SKM-1 (cell line): ENCODE data around the gene C21orf91.

Experiments
- DNase-seq: peaks from one replicate; lab custom pipeline; 2025; ENCODE audit not compliant: unreplicated experiment; lab: John Stamatoyannopoulos, UW

Gene C21orf91

DNA sequence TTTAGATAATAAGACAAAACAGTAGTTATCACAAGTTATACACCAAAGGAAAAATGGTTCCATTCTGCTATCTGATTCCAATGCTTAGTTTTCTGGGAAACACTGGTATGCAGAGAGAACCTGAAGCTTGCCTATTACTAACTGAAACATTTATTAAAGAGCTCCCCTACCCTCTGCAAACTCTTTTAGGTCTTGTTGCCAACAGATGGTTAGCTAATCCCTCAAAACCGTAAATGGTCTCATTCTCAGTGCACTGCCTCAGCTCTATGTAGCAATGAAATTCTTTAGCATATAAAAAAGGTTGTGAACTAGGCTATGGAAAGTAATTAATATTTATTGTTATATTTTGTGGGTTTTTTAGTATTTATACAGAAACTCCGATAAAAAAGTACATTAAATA lies 20.4 kb downstream of the C21orf91 start:
- DNase-seq: no peak

DNA sequence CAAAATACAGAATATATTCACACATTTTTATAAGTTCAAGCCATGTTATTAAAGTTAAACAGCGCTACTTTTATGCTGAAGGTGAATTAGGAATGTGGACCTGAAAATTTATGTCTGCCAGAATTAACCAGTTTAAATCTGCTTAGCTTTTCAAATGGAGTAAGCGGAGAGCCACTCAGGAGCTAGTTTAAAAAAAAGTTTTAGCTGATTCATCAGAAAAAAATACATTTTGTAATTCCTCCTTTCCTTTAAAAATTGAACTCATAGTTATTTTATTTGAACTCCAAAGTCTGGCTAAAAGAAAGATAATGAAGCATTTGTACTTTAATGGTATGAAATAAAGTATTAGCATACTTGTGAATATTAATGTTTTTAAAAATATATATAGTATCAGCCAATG lies 21.2 kb downstream of the C21orf91 start:
- no peak for DNase-seq

DNA sequence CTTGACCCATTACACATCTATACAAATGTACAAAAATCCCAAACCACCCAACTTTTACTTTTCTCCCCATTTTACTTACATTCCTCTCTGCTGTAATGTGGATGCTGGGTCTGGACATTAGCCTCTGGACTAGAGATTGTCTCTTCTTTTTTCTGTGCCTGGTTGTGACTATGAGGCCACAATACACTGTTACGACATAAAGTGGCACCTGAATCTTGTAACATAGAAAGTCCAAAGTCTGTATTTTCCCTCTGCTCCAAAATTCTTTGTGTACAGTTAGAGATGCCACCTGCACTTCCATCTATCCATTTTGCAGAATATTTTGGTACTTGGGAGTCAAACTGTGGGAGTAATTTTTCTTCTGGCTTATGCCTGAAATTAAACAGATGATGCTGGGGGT lies 22.7 kb downstream of the C21orf91 start:
- no peak for DNase-seq

DNA sequence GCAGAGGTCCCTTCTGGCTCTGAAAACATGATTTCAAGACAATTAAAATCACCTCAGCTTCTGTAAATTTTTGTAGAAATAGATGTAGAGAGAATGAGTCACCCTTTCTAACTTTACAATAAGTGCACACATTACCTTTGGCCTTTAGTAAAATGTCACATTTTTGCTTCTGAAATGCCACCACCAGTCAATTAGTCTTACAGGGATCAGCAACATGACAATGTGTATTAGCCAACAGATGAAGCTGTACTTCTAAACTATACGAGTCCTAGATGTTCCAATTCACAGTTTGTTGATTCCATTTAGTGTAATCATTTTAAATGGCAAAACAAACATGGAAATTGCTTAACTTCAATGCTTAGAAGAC lies 23.1 kb downstream of the C21orf91 start:
- no peak for DNase-seq

DNA sequence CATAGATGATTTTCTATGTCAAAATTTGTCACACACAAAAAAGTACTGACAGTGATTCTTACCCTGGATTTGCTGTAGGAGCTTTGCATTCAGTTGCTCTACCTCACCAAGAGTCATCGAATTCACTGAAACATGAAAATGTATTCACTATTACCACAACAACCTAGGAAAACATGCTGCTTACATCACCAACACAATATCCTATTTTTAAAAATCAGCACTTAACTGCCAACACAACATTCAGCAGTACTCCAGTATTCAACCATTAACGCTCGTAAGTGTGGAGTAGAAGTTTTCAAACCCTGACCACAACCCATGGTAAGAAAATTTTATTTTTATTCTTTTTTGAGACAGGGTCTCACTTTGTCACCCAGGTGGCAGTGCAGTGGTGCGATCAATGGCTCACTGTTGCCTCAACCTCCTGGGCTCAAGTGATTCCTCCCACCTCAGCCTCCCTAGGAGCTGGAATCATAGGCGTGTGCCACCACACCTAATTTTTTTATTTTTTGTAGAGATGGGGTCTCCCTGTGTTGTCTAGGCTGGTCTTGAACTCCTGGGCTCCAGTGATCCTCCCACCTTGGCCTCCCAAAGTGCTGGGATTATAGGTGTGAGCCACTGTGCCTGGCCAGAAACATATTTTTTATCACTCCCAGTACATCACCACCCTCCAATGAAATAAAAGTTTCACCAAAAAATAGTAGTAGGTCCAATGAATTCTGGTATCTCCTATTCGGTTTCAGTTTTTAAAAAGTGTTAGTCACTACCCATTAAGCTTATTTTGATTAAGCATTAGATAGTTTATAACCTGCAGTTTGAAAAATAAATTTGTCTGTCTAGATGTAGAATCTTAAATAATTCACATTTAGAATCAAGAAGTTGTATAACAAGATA lies 23.8 kb downstream of the C21orf91 start:
- no peak for DNase-seq

DNA sequence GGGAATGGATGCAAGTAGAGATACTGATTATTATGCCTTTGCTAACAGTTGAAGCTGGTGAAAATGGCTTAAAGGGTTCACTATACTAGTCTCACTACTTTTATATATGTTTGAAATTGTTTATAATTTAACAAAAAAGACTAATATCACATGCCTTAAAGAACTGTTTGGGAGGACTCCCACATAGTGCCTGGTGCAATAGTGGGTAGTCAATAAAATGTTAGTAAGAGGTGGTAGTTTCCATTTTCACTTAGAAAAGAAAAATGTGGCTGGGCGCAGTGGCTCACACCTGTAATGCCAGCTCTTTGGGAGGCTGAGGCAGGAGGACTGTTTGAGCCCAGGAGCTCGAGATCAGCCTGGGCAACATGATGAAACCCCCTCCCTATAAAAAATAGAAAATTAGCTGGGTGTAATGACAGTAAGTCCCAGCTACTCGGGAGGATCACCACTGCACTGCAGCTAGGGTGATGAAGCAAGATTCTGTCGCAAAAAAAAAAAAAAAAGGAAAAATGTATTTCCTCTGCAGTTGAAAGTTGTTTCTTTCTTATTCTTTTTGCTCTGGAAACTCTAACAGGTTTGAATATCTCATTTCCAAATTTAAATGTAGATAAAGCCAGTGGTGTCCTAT lies 24.5 kb downstream of the C21orf91 start:
- DNase-seq: no peak

DNA sequence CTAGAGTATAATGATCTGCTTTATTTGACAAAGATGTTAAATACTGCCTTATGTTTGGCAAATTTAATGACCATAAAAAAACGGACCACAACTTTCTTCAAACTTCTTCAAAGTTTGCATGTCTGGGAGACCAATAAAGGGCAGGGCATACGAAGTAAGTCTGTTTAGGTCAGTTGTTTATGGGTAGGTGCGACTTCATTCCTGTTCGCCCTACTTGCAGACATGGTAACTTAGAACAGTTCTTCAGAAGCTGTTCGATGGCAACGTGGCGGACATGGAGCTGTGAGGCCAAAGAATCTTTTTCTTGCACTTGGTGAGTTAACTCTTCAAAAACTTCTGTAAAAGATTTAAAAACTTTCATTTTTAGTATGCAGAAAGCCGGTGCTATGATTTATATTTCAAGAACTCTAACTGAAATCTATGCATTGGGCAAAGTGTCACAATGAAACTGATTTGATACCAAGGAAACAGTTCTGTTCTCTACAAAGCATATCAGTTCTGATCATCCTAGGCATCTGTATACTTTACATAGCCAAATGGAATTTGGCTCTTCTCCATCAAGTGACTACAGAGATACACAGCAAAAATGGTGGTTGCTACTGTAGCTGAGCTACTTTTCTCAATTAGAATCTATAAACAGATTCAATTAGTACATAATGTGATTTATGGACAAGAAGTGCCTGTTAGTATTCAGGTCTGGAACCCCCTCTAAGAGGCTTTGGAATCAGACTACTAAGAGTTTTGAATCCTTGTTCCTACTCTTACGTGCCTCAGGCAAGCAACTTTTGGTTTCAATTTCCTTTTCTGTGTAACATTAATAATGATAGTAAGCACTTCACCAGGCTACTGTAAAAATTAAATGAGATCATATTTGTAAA lies 25.7 kb downstream of the C21orf91 start:
- DNase-seq: no peak

DNA sequence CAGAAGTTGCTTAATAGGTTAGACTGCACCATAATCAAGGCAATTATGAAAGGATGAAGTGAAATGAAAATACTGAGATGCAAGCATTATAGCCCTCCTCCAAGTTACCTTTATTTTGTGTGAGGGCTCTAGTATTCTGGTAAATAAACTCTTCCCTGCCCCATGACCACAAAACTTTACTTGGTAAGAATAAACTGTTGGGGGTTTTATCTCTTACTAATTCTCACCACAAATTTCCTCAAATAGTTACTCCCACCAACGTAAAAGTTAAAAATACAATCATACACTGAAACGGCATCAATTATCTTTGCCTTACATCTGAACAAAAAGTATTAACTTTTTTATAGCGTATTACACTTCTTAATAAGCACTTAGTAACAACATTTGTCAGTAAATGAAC lies 29.5 kb downstream of the C21orf91 start:
- DNase-seq: no peak

DNA sequence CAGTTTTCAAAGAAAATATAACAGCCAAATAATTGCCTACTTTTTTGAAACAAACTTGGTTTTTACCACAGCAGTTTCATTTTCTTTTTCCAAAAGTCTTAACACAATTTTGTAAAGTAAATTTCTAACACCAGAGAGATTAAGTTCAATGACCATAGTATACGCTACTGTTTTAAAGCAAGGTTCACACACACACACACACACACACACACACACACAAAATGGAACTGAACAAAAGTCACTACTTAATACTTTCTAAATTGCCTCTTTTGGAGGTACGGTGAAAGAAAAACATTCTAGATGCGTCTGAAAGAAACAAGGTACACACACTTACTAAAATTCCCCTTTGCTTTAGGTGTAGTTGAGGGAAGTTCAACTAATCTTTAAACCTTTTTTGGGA lies 30.1 kb downstream of the C21orf91 start:
- no peak for DNase-seq

DNA sequence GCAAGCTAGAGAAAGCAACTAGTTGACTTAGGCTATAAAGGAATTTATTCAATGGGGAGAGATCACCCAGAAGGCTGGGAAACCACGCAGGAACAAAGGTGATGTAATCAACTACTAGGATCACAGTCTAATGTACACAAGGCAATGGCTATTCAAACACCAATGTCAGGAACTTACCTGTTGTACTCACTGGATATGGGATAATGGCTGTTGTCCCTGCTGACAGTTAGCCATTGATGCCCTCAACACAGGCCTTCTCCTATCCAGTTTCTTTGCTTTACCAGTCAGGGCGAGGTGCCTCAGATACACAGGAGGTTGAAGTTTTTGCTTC lies 32.3 kb downstream of the C21orf91 start:
- no peak for DNase-seq

DNA sequence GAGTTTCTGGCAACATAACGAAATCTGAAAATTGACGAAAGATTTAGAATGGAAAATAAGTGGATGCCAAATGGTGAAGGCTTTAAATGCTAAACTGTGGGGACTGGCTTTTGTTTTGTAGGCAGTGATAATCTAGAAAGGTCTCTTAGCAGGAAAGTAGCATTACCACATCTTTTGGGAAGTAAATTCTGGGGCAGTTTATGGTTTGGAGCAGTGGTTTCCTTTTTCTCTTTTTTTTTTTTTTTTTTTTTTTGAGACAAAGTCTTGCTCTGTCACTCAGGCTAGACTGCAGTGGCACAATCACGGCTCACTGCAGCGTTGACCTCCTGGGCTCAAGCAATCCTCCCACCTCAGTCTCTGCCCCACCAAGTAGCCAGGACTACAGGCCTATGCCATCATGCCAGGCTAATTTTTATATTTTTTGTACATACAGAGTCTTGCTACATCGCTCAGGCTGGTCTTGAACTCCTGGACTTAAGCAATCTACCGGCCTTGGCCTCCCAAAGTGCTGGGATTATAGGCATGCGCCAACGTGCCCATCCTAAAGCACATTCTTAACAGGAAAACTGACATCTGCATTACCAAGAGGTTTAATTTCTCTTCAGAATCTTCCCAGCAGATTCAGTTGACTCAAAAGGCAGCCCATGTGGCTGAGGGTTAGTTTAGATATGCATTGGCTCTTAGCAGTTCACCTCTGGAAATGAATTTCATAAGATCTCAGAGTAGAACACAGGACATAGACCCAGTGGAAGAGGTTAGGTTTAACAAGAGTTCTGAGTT lies 32.9 kb downstream of the C21orf91 start:
- no peak for DNase-seq

DNA sequence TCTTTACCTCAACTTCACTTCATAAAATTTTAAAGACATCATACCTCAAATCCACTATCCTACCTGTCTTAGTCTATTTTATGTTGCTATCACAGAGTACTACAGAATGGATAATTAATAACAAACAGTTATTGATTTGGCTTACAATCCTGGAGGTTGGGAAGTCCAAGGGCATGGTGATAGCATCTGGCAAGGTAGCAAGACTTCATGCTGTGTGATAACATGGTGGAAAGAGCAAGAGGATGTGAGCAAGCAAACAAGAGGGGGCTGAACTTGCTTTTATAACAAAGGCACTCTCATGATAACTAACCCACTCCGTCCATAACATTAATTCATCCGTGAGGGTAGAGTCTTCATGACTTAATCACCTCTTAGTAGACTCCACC lies 33.8 kb downstream of the C21orf91 start:
- no peak for DNase-seq

DNA sequence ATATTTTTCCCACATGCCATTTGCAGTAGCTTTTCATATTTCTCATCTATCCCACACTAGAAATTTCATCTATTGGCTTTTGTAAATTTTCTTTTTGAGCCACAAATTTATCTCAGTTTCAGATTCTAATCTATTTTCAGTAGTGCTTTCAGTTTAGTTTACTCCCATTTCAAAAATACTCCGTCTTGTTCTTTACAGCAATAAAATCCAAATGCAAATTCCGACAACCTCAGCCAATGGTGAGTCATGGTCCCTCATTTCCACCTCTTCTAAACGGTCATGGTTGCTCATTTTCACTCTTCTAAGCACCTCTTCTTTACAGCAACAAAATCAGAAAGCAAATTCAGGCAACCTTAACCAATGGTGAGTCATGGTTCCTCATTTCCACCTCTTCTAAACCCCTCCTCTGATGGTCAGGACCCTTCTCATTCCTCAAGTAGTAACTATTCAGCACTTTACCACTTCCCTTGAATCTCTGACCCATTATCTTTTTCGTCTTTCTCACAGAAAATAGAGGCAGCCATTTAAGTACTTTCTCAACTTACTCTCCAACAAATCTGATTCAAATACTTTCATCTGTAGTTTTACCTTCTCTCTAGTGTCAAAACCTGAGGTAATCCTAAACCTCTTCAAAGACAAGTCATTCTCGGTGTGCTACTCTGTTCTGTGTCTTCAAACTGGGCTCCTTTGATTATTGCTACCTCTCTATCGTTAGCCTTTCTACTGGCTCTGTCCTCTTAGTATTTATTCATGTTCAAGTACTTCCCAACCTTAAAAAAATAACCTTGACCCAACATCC lies 34.4 kb downstream of the C21orf91 start:
- DNase-seq: peak; percentile 29

DNA sequence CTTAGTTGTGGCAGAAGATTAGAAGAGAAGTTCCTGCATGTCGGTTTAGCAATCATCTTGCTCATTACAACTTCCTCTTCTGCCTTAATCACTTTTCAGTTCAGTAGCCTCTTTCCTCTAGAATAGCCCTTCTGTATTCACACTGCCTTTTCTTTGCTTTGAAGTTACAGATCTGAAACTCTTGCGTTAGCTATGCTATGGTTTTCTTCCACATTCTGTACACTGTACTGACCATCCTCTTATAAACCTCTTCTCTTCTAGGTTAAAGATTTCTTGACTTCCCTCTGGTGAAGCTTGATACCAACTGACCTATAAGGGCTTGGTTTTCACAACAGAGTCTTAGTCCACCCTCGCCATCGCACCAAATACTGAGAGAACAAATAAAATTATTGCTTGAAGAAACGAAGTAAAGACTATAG lies 35.0 kb downstream of the C21orf91 start:
- peak; percentile 89 for DNase-seq

DNA sequence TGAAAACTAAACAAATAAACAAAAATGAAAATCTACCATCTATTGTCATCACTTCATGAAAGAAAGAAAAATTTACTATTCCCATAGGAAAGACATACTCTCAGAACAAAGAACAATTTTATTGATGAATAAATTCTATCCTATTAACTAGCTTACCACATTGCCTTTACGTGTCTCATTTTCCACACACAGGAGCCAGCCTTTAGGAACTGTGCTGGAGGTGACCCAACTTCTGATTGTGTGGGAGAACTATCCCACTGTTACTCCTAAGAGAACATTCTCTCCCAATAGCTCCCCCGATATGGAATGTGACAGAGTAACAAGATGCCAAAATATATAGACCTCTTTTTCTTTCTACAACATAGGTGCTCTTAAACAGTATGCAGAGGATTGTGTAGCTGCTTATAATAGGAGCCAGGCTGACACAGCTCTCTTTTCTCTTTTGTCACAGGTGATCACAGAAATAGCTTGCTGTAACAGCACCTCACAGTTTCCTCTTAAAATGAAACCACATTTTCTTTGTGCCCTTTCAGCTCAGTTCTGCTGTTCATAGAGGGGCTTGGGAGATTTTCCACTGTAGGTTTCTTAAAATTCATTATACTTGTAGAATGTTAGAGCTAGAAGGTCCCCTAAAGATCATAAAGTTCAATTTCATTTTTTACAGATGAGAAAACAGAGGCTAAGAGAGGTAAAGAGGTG lies 35.5 kb downstream of the C21orf91 start:
- peak; percentile 88 for DNase-seq

DNA sequence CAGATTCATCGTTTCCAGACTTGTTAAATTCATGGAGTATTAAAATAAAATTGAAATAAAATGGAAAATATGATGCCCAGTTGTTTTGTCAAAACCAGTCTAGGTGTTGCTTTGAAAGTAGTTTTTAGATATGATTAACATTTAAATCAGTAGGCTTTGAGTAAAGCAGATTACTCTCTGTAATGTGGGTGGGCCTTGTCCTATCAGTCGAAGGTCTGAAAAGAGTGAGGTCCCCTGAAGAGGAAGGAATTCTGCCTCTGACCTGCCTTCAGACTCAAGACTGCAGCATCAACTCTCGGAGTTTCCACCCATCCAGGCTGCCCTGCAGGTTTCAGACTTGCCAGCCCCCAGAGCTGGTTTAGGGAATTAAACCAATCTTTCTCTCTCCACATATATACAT lies 36.2 kb downstream of the C21orf91 start:
- DNase-seq: no peak

DNA sequence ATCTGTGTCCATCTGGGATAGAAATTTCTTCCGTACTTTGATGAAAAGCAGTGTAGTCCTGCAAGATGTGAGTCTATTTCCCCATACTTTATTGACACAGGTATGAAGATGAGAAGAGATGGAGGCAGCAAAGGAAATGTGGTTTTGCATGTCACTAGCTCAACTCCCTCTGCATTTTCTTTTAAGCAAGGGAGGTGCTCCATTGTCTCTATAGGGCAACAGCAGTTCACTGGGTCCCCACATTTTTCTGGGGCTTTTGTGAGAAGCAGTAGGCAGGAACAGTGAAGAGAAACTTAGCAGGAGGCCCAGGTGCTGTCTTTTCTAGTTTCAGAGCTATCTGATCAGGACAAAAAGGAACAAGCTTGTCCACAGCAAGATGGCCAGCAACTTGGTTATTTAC lies 37.1 kb downstream of the C21orf91 start:
- no peak for DNase-seq

DNA sequence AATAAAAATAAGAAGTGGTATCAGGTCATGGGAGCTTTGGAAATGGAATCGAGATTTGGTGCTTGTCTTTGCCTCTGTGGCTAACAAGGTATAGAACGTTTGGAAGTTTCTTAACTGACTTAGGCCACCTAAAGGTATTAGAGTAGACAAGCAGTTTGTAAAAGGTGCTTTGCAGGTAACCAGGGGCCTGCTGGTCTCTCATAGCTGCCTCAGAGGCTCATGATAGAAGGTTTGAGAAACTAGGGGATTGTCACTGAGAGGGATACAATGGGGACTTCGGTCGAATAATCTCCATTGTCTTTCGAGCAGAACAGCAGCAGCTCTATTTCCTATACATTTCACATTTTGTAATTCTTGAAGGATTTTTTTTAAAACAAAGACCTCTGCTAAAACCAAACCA lies 37.6 kb downstream of the C21orf91 start:
- no peak for DNase-seq

DNA sequence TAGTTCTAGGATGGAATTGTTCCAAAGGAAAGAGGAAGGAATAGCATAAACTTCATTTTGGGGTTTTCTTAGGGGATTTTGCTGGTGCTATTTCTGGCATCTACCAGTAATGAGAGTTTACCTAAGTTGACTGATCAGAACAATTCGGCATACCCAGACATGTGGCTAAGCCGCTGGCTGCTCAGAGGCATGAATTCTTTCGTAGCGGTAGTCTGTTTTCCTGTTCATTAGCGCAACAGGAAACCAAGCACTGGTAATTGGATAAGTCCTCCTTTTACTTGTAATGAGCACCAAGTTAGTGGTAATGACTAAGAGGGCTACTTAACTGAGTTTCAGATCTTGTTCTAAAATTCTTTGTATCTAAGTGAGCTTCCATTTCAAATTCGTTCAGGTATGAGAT lies 38.6 kb downstream of the C21orf91 start:
- DNase-seq: peak; percentile 30

DNA sequence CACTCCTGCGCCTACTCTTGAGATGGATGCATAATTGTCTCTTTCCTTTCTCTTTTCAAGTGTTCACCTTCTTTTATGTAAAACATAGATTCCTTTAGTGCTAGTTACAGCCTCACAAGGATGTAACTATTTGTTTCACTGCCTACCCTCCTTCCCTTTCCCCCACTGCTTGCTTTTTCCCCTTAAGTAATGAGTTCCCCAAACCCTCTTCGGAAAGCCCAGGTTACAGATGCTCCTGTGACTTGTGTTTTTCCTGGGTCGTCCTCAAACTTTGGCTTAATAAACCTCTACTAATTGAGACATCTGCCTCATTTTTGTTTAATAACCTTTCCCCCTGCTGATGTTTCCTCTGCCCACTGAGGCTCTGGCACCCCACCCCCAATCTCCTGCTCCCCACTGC lies 39.2 kb downstream of the C21orf91 start:
- DNase-seq: no peak
